Liver (tissue), 9 donors: ENCODE measurements around the gene THEM4. TPM values are rescaled to one million over a fixed set of nuclear protein-coding genes. Genes with fewer than 3 reads are reported as not detected.
A peak's percentile ranks its signal among the peaks of the same experiment; 100 is the strongest.

Experiments
- DNase-seq: peaks from one replicate; pipeline ENCODE4 v3.0.0-alpha.2; 2017; ENCODE audit warnings: low spot score
- H3K27ac ChIP-seq, 2 donors: one replicate each; pipeline ENCODE4 v1.7.0; 2013; ENCODE audit warnings: inconsistent platforms in 2 of 2, low read length in 2 of 2, control low read depth in 1 of 2, low read depth in 1 of 2, mild to moderate bottlenecking in 1 of 2
- H3K27me3 ChIP-seq, 4 donors: one replicate each; pipeline versions ENCODE4 v1.6.1 to v1.7.0; 2013; ENCODE audit warnings: low read length in 3 of 4, inconsistent platforms in 1 of 4, mild to moderate bottlenecking in 1 of 4, moderate library complexity in 1 of 4; ENCODE audit not compliant: control insufficient read depth in 4 of 4, insufficient read depth in 4 of 4
- H3K36me3 ChIP-seq, 4 donors: one replicate each; pipeline versions ENCODE4 v1.6.1 to v1.7.0; 2013; ENCODE audit warnings: low read length in 3 of 4, mild to moderate bottlenecking in 3 of 4, low read depth in 1 of 4, moderate library complexity in 1 of 4; ENCODE audit not compliant: control insufficient read depth in 4 of 4, insufficient read depth in 3 of 4
- H3K4me1 ChIP-seq, 4 donors: one replicate each; pipeline versions ENCODE4 v1.6.1 to v1.7.0; 2013; ENCODE audit warnings: low read length in 3 of 4, mild to moderate bottlenecking in 3 of 4, moderate library complexity in 1 of 4; ENCODE audit not compliant: control insufficient read depth in 4 of 4, insufficient read depth in 4 of 4
- H3K4me3 ChIP-seq, 3 donors: one replicate each; pipeline versions ENCODE4 v1.6.1 to v1.7.0; 2013; ENCODE audit warnings: low read length in 3 of 3, control low read depth in 1 of 3, low read depth in 1 of 3, mild to moderate bottlenecking in 1 of 3
- H3K9ac ChIP-seq, 2 donors: one replicate each; pipeline ENCODE4 v1.7.0; 2013; ENCODE audit warnings: low read length in 2 of 2, mild to moderate bottlenecking in 2 of 2, moderate library complexity in 2 of 2, control low read depth in 1 of 2, low read depth in 1 of 2
- H3K9me3 ChIP-seq, 4 donors: one replicate each; pipeline versions ENCODE4 v1.6.1 to v1.7.0; 2013; ENCODE audit warnings: low read length in 3 of 4; ENCODE audit not compliant: control insufficient read depth in 4 of 4
- ATF3 ChIP-seq: IDR thresholded peaks from 2 replicates; pipeline ENCODE4 v1.6.1; 2016; ENCODE audit warnings: antibody characterized with exemption
- CTCF ChIP-seq: fragments of 150-350 bp; IDR thresholded peaks from 2 replicates; pipeline ENCODE4 v1.5.1; 2017; ENCODE audit warnings: improper control_type of control experiment, low read depth, low read length; ENCODE audit not compliant: missing input control
- EGR1 ChIP-seq, 2 donors: IDR thresholded peaks; 2 replicates each; pipeline ENCODE4 v1.6.1; 2016 to 2018; ENCODE audit warnings: antibody characterized with exemption in 2 of 2, low read depth in 2 of 2
- FOXA1 ChIP-seq: IDR thresholded peaks from 2 replicates; pipeline ENCODE4 v1.6.1; 2016; ENCODE audit warnings: antibody characterized with exemption
- FOXA2 ChIP-seq: IDR thresholded peaks from 2 replicates; pipeline ENCODE4 v1.6.1; 2016; ENCODE audit warnings: antibody characterized with exemption
- GABPA ChIP-seq, 2 donors: IDR thresholded peaks in 1 of 2; conservative IDR thresholded peaks in 1 of 2; 2 replicates each; pipeline ENCODE4 v1.6.1; 2016; ENCODE audit warnings: antibody characterized with exemption in 2 of 2, mild to moderate bottlenecking in 1 of 2, moderate library complexity in 1 of 2
- HNF4A ChIP-seq, 2 donors: conservative IDR thresholded peaks; 2 replicates each; pipeline ENCODE4 v1.6.1; 2016; ENCODE audit warnings: antibody characterized with exemption in 2 of 2, mild to moderate bottlenecking in 2 of 2
- HNF4G ChIP-seq: IDR thresholded peaks from 2 replicates; pipeline ENCODE4 v1.6.1; 2016; ENCODE audit warnings: antibody characterized with exemption
- JUND ChIP-seq, 2 donors: IDR thresholded peaks; 2 replicates each; pipeline ENCODE4 v1.6.1; 2016; ENCODE audit warnings: antibody characterized with exemption in 2 of 2
- MAX ChIP-seq: IDR thresholded peaks from 2 replicates; pipeline ENCODE4 v1.6.1; 2016; ENCODE audit warnings: antibody characterized with exemption
- NR2F2 ChIP-seq: IDR thresholded peaks from 2 replicates; pipeline ENCODE4 v1.6.1; 2016; ENCODE audit warnings: antibody characterized with exemption
- RAD21 ChIP-seq, 2 donors: IDR thresholded peaks; 2 replicates each; pipeline ENCODE4 v1.6.1; 2016; ENCODE audit warnings: antibody characterized with exemption in 2 of 2, mild to moderate bottlenecking in 2 of 2
- REST ChIP-seq: IDR thresholded peaks from 2 replicates; pipeline ENCODE4 v1.6.1; 2016; ENCODE audit warnings: antibody characterized with exemption, mild to moderate bottlenecking
- RXRA ChIP-seq, 2 donors: IDR thresholded peaks; 2 replicates each; pipeline ENCODE4 v1.6.1; 2017 to 2018; ENCODE audit warnings: antibody characterized with exemption in 2 of 2, mild to moderate bottlenecking in 1 of 2
- SP1 ChIP-seq: IDR thresholded peaks from 2 replicates; pipeline ENCODE4 v1.6.1; 2018; ENCODE audit warnings: antibody characterized with exemption, mild to moderate bottlenecking
- TAF1 ChIP-seq: conservative IDR thresholded peaks from 2 replicates; pipeline ENCODE4 v1.6.1; 2016; ENCODE audit warnings: antibody characterized with exemption, mild to moderate bottlenecking
- YY1 ChIP-seq: IDR thresholded peaks from 2 replicates; pipeline ENCODE4 v1.6.1; 2016; ENCODE audit warnings: antibody characterized with exemption, mild to moderate bottlenecking
- ZBTB33 ChIP-seq: IDR thresholded peaks from 2 replicates; pipeline ENCODE4 v1.6.1; 2016; ENCODE audit warnings: antibody characterized with exemption
- WGBS: extraction: QIAGEN DNeasy Blood & Tissue Kit; methylation state at CpG from one replicate; pipeline ENCODE4 v1.1.7; 2013; 5-methylcytosine and 5-hydroxymethylcytosine counted together
- polyA plus RNA-seq, 2 donors: library from polyadenylated mRNA; stranded (reverse) in 1 of 2; unstranded in 1 of 2; fragments of 200-250 nt in 1 of 2; fragments of >200 nt in 1 of 2; fragmentation: Nextera tagmentation in 1 of 2; extraction: Ambion mirVana in 1 of 2; gene quantifications; one replicate each; pipeline versions ENCODE4 v1.2.1 to v1.2.3, GENCODE V29; 2013 to 2015
- total RNA-seq, 2 donors: library from RNA; depleted of rRNA; stranded (reverse); fragments of >200 nt; gene quantifications; one replicate each; pipeline ENCODE4 v1.2.3, GENCODE V29; 2014
- donor health status: healthy.
- donor health status: healthy.
- donor health status: healthy.
- donor health status: healthy.
- donor health status: healthy.

Gene THEM4
- 10 to 100 TPM in 1 of 2 donors, 1 to 10 TPM in 1; 6.5 to 16.2 TPM for total RNA-seq
- polyA plus RNA-seq: 10 to 100 TPM in 1 of 2 donors, 1 to 10 TPM in 1; 6.1 to 13.1 TPM

DNA sequence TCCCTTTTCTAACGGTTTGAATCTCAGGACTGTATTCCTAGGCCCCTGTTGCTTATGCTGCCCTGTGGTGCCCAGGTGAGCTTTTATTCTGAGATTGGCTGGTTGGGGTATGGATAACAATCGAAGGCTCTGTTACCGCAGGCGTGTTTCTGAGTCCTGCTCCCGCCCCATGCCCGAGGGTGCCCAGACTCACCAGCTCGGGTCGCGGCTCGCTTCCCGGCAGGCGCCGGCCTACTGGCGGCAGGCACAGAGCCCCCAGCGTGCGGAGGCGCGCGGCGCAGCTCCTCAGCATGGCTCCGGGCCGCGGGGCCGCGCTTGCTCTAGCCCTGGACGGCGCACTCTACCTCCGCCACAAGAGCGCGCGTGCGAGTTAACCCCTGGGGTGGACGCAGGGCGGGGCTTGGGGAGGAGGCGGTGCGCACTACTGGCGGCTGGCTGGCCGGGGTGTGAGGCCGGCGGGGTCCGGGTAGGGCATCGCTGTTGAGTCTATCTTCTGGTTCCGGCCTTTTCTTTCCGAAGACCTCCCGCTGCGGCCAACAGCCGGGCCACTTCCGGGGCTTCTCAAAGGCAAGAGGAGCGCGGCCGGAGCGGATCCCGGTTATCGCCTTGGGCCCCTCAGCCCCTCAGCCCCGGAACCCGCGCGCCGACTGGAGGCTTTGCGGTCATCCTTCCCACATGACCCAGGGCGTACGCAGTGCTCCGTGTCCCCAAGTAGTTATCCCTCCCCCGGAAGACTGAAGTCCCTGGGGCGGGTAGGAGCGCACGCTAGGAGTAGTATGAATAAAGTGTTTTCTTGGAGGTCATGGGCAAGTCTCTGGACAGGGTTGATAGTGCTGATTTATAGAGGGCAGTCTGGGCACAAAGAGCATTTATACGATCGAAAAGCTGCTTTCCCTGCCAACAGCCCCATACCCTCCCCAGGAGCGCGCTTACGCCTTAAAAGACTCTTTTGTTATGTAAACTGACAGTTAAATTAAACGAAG, at the start of gene THEM4:
THEM4 (minus strand) TSS at position 345 of the 983 bp plus-strand sequence; CDS start at position 292, 53 bp downstream.
- H3K36me3 ChIP-seq: no peaks in the 10 kb centered on the region
- WGBS: 1% methylated on average over 73 of the region's 73 CpGs
- peak within 1 kb of the TSS; percentile 81 to 94 for H3K27ac ChIP-seq
- TF ChIP-seq CTCF: no peak
- no peak for TF ChIP-seq HNF4G
- no peak for TF ChIP-seq FOXA2
- peak; percentile 80 to 90 for TF ChIP-seq GABPA (IDR thresholded peaks at IDR 0.05 in 1 of 2, conservative IDR thresholded peaks at IDR 0.05 in 1 of 2)
- peak; percentile 64 for TF ChIP-seq NR2F2
- TF ChIP-seq JUND (IDR thresholded peaks at IDR 0.05): peak; percentile 2 to 40
- peak; percentile 78 for TF ChIP-seq SP1
- peak; percentile 12 to 31 for TF ChIP-seq HNF4A (conservative IDR thresholded peaks at IDR 0.05)
- TF ChIP-seq YY1: peak; percentile 87
- TF ChIP-seq ZBTB33: peak; percentile 27
- peak; percentile 32 to 54 for TF ChIP-seq RXRA (IDR thresholded peaks at IDR 0.05)
- no peak for TF ChIP-seq ATF3
- peak; percentile 93 for TF ChIP-seq TAF1
- TF ChIP-seq REST: peak; percentile 87
- peak; percentile 3 for TF ChIP-seq FOXA1
- peak in 1 of 2 donors; percentile 18 for TF ChIP-seq RAD21 (IDR thresholded peaks at IDR 0.05)
- TF ChIP-seq MAX: no peak
- TF ChIP-seq EGR1 (IDR thresholded peaks at IDR 0.05; ENCODE audit: low read depth in 2 of 2): no peak
- H3K4me1 ChIP-seq: peaks cover 4 to 16% (median 12%) of the 10 kb centered on the region in 4 donors
- H3K27me3 ChIP-seq: no peaks in the 10 kb centered on the region
- H3K9ac ChIP-seq: peak within 1 kb of the TSS; percentile 87 to 99
- peak; percentile 93 for DNase-seq
- peak within 1 kb of the TSS; percentile 72 to 90 (median 85) for H3K4me3 ChIP-seq
- peaks cover 0 to 4% (median 0%) of the 10 kb centered on the region in 4 donors for H3K9me3 ChIP-seq
